GM23338 (cell line): ENCODE measurements around the gene DENND5A. TPM values are rescaled to one million over a fixed set of nuclear protein-coding genes. Genes with fewer than 3 reads are reported as not detected.

Experiments used
- ATAC-seq: fragments of 200-7000 bp; cut with Tn5 transposase; 3 replicates; pipeline ENCODE4 v1.9.1; 2020
- DNase-seq: peaks from one replicate; pipeline ENCODE4 v3.0.0-alpha.2; 2015; ENCODE audit warnings: low spot score
- H2AFZ ChIP-seq: fragments of 200-600 bp; sonication (generic); 2 replicates; pipeline ENCODE4 v1.8.0; 2016; ENCODE audit warnings: antibody characterized with exemption, mild to moderate bottlenecking, moderate library complexity
- H3F3A ChIP-seq: fragments of 200-600 bp; sonication (generic); replicated peaks from 2 replicates; pipeline ENCODE4 v1.8.0; 2017; ENCODE audit warnings: antibody characterized with exemption, mixed run types, low read depth
- H3K27ac ChIP-seq: fragments of 200-600 bp; sonication (generic); 2 replicates; pipeline ENCODE4 v1.6.1; 2016; ENCODE audit warnings: low read depth
- H3K27me3 ChIP-seq: fragments of 200-600 bp; sonication (generic); 2 replicates; pipeline ENCODE4 v1.8.0; 2016; ENCODE audit warnings: mild to moderate bottlenecking, mixed run types, moderate library complexity; ENCODE audit not compliant: insufficient read depth
- H3K36me3 ChIP-seq: fragments of 200-600 bp; sonication (generic); 2 replicates; pipeline ENCODE4 v1.8.0; 2016; ENCODE audit warnings: mild to moderate bottlenecking; ENCODE audit not compliant: insufficient read depth
- H3K4me1 ChIP-seq: fragments of 200-600 bp; sonication (generic); 2 replicates; pipeline ENCODE4 v1.8.0; 2016; ENCODE audit warnings: mild to moderate bottlenecking, moderate library complexity; ENCODE audit not compliant: insufficient read depth
- H3K4me2 ChIP-seq: fragments of 200-600 bp; sonication (generic); 2 replicates; pipeline ENCODE4 v1.7.1; 2017; ENCODE audit warnings: mixed run types
- H3K4me3 ChIP-seq: fragments of 200-600 bp; sonication (generic); 2 replicates; pipeline ENCODE4 v1.6.1; 2016; ENCODE audit warnings: mixed run types
- H3K79me2 ChIP-seq: fragments of 200-600 bp; sonication (generic); replicated peaks from 2 replicates; pipeline ENCODE4 v1.8.0; 2017; ENCODE audit warnings: mild to moderate bottlenecking; ENCODE audit not compliant: insufficient read depth
- H3K9me2 ChIP-seq: fragments of 200-600 bp; sonication (generic); 2 replicates; pipeline ENCODE4 v1.8.0; 2017; ENCODE audit not compliant: insufficient read depth
- H4K20me1 ChIP-seq: fragments of 200-600 bp; sonication (generic); replicated peaks from 2 replicates; pipeline ENCODE4 v1.8.0; 2017; ENCODE audit warnings: mild to moderate bottlenecking; ENCODE audit not compliant: insufficient read depth
- H3K27ac Mint-ChIP-seq: 2 replicates; pipeline ENCODE4 v1.8.0; 2020; ENCODE audit warnings: inconsistent platforms, mild to moderate bottlenecking, moderate library complexity, mixed read lengths
- H3K27me3 Mint-ChIP-seq: 3 replicates; pipeline ENCODE4 v1.8.0; 2022; ENCODE audit warnings: low read depth, mild to moderate bottlenecking, moderate library complexity, mixed read lengths, inconsistent platforms; ENCODE audit not compliant: insufficient read depth, poor library complexity
- H3K36me3 Mint-ChIP-seq: 3 replicates; pipeline ENCODE4 v1.8.0; 2021; ENCODE audit warnings: low read depth, mild to moderate bottlenecking, inconsistent platforms, moderate library complexity, mixed read lengths
- H3K4me1 Mint-ChIP-seq: 3 replicates; pipeline ENCODE4 v1.8.0; 2020; ENCODE audit warnings: mild to moderate bottlenecking, inconsistent platforms, mixed read lengths
- H3K4me3 Mint-ChIP-seq: 3 replicates; pipeline ENCODE4 v1.8.0; 2021; ENCODE audit warnings: moderate library complexity, mild to moderate bottlenecking, inconsistent platforms, mixed read lengths
- H3K9me3 Mint-ChIP-seq: 3 replicates; pipeline ENCODE4 v1.8.0; 2020; ENCODE audit warnings: moderate library complexity, mild to moderate bottlenecking, inconsistent platforms, mixed read lengths
- JUNB ChIP-seq: IDR thresholded peaks from one replicate; pipeline ENCODE4 v1.6.1; 2016; ENCODE audit warnings: antibody characterized with exemption; ENCODE audit not compliant: unreplicated experiment
- REST ChIP-seq: IDR thresholded peaks from one replicate; pipeline ENCODE4 v1.6.1; 2018; ENCODE audit warnings: antibody characterized with exemption; ENCODE audit not compliant: unreplicated experiment
- STAT1 ChIP-seq: IDR thresholded peaks from one replicate; pipeline ENCODE4 v1.6.1; 2016; ENCODE audit warnings: antibody characterized with exemption; ENCODE audit not compliant: unreplicated experiment
- polyA plus RNA-seq: library from polyadenylated mRNA; unstranded; fragments of >200 nt; fragmentation: Nextera tagmentation; extraction: Ambion mirVana; gene quantifications from 2 replicates; pipeline ENCODE4 v1.2.1, GENCODE V29; 2016
- total RNA-seq: library from RNA; depleted of rRNA; stranded (reverse); fragments of >200 nt; shearing (Covaris generic); gene quantifications from 2 replicates; pipeline ENCODE4 v1.2.3, GENCODE V29; 2014
- TF ChIP-seq, protein P1 (sequence below): IDR thresholded peaks from 2 replicates; pipeline ENCODE4 v1.6.1; 2016; ENCODE audit warnings: antibody characterized with exemption
- TF ChIP-seq, protein P2 (sequence below), 2 experiments: fragments of 200-600 bp in 1 of 2; sonication (generic) in 1 of 2; conservative IDR thresholded peaks; 2 replicates each; pipeline versions ENCODE4 v1.5.1 to v1.6.1; 2016 to 2017; ENCODE audit warnings: antibody characterized with exemption in 2 of 2, low read depth in 2 of 2, mild to moderate bottlenecking in 2 of 2, moderate library complexity in 1 of 2

Gene DENND5A
- total and polyA plus RNA-seq, 2 experiments from 2014 or later: 28.1 to 56.3 TPM

DNA sequence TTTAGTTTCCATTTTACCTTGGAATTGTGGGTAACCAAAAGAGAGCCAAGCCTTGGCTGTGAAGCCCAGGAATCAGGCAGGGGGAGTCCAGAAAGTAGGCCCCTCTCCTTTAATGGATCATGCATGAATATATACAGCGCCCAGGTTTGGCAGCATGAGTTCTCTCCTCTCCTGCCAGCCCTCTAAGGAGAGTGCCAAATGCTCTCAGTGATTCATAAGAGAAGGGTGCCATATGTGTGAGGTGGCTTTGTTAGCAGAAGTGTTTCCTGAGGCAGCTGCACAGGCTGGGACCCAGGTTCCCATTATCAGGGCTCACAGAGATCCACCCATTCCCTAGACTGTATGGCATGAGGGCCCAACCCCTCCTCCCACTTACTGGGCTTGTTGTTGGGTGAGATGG, 121.4 kb downstream of the DENND5A start (continued):
- TF ChIP-seq REST (no peak), JUNB (no peak), STAT1 (no peak)
- TF ChIP-seq, protein P1, sequence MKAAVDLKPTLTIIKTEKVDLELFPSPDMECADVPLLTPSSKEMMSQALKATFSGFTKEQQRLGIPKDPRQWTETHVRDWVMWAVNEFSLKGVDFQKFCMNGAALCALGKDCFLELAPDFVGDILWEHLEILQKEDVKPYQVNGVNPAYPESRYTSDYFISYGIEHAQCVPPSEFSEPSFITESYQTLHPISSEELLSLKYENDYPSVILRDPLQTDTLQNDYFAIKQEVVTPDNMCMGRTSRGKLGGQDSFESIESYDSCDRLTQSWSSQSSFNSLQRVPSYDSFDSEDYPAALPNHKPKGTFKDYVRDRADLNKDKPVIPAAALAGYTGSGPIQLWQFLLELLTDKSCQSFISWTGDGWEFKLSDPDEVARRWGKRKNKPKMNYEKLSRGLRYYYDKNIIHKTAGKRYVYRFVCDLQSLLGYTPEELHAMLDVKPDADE: no peak
- TF ChIP-seq, protein P2, sequence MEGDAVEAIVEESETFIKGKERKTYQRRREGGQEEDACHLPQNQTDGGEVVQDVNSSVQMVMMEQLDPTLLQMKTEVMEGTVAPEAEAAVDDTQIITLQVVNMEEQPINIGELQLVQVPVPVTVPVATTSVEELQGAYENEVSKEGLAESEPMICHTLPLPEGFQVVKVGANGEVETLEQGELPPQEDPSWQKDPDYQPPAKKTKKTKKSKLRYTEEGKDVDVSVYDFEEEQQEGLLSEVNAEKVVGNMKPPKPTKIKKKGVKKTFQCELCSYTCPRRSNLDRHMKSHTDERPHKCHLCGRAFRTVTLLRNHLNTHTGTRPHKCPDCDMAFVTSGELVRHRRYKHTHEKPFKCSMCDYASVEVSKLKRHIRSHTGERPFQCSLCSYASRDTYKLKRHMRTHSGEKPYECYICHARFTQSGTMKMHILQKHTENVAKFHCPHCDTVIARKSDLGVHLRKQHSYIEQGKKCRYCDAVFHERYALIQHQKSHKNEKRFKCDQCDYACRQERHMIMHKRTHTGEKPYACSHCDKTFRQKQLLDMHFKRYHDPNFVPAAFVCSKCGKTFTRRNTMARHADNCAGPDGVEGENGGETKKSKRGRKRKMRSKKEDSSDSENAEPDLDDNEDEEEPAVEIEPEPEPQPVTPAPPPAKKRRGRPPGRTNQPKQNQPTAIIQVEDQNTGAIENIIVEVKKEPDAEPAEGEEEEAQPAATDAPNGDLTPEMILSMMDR (conservative IDR thresholded peaks at IDR 0.05; ENCODE audit: low read depth in 2 of 2): no peak

GRCh38 chr11:9142732-9143131, 122.4 kb downstream of the DENND5A start:
- Histone ChIP-seq H3K79me2 (no peaks in the 10 kb centered on the region), H3K4me1 (peaks cover 9% of the 10 kb centered on the region; the same call in 1 of the 2 replicates), H3K4me2 (no peak overlapping the region), H2AFZ (no peak overlapping the region), H3K9me2 (no peaks in the 10 kb centered on the region), H3K36me3 (peaks cover 34% of the 10 kb centered on the region), H3K27ac (no peak overlapping the region), H3F3A (0 out of 2 replicates have a peak, but pooled peaks cover 4% of the 10 kb centered on the region), H4K20me1 (peaks cover 5% of the 10 kb centered on the region; the same call in 1 of the 2 replicates), H3K4me3 (no peak overlapping the region), H3K27me3 (no peaks in the 10 kb centered on the region)
- no peaks in the 10 kb centered on the region for H3K9me3 Mint-ChIP-seq
- peaks cover 4% of the 10 kb centered on the region for H3K27me3 Mint-ChIP-seq
- DNase-seq: no peak
- H3K27ac Mint-ChIP-seq: no peak overlapping the region
- peaks cover 9% of the 10 kb centered on the region for H3K4me1 Mint-ChIP-seq
- H3K4me3 Mint-ChIP-seq: no peak overlapping the region
- ATAC-seq: no peak
- peaks cover 59% of the 10 kb centered on the region for H3K36me3 Mint-ChIP-seq
- TF ChIP-seq REST: no peak
